ENCODE data around the gene C1QL4.
"Not testable (repeated sequence)": the region's sequence is repeated elsewhere in the genome, so short reads cannot be mapped to it uniquely, and the experiment has no call there.

C1QL4 gene

GRCh38 chr12:49283541-49284429 lies 53.2 kb downstream of the C1QL4 start:
- no peak overlapping the region for H3K27ac Mint-ChIP-seq
- no peaks in the 10 kb centered on the region for H3K4me1 Mint-ChIP-seq
- H3K27me3 Mint-ChIP-seq, result peaks cover 73% of the 10 kb centered on the region
- no peaks in the 10 kb centered on the region for H3K9me3 Mint-ChIP-seq
- no peak overlapping the region for H3K4me3 Mint-ChIP-seq
- DNase-seq, result no peak
- CTCF ChIA-PET, result interaction anchor here (1.5 to 7.2 kb wide), 3 partner anchors 18 to 74 kb away, joined by 4 to 91 read pairs (median 60); partner anchors contain the start of gene DNAJC22
- H3K36me3 Mint-ChIP-seq, result no peaks in the 10 kb centered on the region

GRCh38 chr12:49282740-49283375 lies 54.1 kb downstream of the C1QL4 start:
- CTCF ChIA-PET, result interaction anchor here (0.7 to 1.3 kb wide), 3 partner anchors 14 to 75 kb away, joined by 3 to 7 read pairs (median 5); no protein-coding TSS in a partner anchor
- H3K27ac Mint-ChIP-seq, H3K4me3 Mint-ChIP-seq, H3K9me3 Mint-ChIP-seq, H3K4me1 Mint-ChIP-seq, DNase-seq, H3K36me3 Mint-ChIP-seq: not testable (repeated sequence)
- H3K27me3 Mint-ChIP-seq, result peaks cover 67% of the 10 kb centered on the region

All from activated naive CD4-positive, alpha-beta T cell treated with anti-CD3 and anti-CD28 coated beads, Interleukin-2, amount 10 ng/mL, durations not matched to agents 7 days and 5 days (primary cell).